ENCODE measurements around the gene CASZ1.

The CASZ1 gene

DNA sequence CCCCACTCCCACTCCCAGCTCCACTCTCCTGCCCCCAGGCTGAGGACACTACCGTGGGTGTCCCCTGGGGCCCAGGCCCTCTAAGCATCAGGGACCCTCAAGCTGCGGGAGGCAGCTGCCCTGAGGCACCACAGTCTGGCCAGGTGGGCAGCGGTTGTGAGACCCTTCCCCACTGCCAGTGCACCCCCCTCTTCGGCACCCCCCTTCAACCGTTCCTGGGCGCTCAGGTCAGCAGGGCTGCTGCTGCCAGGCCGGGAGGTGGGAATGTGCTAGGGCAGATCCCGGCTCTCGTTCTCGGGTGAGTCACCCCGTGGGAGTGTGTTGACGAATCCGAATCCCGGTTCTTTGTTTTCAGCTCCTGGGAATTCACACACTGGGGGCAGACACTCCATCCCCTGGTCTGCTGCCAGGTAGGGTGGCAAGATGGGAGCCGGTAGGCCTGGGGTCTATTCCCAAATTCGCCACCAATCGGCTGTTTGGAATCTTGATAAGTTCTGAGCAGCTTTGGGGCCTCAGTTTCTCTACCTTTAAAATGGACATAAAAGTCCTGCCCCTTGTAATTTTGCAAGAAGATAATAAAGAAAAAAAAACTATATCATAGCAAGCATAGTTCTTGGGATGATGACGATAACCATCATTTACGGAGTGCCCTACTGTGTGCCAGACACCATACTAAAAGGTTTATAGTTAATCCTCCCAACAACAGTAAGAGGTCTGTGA, 28.5 kb upstream of the CASZ1 start:
- DNase-seq: no peak

DNA sequence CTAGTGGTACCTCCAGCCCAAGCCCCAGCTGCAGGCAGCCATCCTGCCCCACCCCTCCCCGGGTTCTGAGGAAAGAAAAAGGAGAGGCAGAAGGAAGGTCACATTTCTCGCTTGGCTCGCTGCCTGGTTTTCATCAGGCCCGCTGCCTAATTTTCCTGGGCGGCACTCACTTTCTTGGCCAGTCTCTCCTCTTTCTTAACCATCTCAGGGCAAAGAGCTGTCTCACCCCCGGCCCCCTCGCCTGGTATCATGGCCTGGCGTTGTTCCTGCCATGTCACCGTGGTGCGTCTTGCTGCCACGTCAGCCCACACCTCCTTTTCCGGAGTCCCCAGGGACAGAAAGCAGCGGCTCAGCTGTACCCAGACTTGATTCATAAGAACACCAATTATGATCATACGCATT, 26.6 kb upstream of the CASZ1 start:
- no peak for DNase-seq

DNA sequence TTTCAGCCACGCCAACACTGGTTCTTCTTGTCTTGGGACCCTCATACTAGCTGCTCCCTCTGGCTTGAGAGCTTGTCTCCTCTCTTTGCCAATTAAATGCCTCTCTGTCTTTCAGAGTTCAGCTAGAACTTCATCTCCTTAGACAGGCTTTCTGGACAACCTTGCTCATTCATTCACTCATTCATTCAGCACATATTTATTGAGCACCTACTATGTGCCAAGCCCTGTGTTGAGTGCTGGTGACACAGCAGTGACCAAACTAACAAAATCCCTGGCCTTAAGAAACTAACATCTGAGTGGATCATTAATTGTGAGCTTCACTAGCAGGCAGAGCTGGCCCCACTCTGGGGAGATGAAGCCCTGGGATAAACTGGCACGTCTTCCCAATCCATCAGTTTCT, 24.9 kb upstream of the CASZ1 start:
- DNase-seq: no peak

DNA sequence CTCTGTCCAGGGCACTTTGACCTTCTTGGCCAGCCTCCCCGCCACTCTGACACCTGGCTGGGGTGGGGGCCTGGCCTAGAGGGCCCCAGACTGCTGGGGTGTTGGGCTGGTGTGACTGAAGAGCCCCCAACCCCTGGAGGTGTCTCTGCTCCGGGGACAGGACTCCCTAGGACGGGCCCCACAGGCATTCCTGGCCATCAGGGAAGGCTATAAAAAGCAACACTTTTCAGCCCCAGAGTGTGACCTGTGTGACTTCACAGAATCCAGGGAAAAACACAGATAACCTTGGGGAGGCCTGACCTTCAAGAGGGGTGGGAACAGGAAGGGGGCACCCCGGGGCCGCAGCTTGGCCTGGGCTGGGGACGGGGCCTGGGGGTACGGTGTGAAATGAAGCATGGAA, 24.0 kb upstream of the CASZ1 start:
- DNase-seq: no peak

DNA sequence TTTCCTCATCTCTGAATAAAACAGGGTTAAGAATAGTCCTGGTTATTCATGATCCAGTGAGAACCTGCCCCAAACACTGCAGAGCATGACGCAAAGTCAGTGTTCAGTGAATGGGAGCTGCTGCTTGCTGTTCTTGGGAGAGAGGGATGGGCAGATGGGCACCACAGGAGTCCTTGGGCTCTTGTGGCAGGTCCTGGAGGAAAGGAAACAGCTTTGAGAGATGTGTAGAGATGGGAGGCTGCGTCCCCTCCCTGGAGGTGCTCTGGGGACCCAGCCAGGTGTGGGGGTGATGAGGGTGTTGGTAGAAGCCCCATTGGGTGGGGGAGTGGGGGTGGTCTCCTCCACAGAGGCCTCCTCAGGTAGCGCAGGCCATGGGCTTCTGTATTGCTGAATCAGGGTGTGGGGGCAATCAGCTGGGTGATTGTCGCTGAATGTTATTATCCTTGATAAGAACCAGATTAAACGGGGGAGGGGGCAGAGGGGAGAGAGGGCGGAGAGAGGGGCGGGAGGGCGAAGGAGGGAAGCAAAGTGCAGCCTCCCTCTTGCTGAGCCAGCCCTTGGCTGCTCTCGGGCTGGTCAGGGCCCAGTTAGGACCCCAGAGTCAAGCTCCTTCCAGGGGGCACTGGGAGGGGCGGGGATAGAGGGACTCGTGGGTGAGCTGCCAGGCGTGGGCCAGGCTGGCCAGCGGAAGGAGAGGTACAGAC, 22.9 kb upstream of the CASZ1 start:
- DNase-seq: no peak

DNA sequence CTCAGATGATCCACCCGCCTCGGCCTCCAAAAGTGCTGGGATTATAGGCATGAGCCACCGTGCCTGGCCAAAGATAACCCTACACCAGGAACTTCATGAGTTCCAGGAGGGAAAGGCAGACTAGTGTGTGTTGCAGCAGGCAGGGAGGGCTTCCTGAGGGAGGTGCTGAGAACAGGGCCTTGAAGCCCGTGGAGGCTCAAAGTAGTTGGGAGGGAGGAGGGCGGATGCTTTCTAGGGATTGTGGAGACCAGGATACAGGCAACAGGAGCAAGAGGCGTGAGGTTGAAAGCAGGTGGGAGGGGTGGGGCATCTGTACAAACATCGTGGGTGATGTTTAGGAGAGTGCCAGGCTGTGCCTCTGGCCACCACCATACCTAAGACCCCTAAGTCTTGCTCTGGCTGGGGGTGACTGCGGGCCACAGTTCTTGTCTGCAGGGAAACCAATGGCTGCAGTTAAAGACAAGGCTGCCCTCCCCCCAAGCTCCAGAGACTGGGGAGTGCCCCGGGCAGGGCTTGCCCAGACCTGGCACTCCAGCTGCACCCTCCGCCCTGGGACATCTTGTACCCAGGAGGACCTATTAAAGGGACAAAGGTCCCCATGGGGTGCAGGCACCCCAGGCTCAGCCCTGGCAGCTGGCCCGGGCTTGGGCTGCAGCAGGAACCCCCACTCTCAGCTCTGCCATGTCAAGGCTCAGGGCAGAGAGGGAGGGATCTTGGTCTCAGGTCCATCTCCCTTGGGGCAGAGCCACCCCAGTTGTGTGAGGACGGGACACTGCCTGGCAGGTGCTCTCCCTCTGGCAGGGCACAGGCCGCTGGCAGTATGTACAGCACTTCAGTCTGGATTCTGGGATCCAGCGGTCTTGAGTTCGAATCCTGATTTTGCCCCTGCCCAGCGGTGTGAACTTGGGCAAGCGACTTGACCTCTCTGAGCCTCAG, 22.1 kb upstream of the CASZ1 start:
- no peak for DNase-seq

DNA sequence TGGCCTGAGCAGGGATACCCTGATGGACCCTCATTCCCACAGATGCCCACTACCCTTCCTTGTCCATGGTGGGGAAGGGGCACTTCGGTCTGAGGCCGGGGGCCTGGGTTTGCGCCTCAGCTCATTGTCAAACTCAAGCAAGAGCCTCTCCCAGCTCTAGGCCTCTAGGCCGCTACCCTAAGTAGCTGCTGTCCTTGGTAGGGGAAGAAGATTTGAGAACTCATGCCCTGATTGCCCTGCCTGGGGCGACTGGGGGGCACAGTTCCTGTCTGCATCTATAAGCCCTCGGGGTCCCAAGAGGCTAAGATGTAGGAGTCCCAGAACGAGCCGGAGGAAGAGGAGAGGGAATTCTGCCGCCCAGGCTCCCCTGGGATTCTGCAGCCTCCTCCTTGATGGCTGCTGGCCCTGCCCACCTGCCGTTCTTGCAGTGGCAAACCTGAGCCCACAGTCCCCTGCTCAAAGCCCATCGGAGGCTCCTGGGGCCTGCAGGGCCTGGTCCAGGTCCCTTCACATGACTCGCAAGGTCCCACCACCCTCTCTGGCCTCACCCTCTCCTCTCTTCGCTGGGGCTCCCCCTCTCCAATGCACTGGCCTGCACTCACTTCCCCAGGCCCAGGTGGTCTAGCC, 20.4 kb upstream of the CASZ1 start:
- DNase-seq: no peak

DNA sequence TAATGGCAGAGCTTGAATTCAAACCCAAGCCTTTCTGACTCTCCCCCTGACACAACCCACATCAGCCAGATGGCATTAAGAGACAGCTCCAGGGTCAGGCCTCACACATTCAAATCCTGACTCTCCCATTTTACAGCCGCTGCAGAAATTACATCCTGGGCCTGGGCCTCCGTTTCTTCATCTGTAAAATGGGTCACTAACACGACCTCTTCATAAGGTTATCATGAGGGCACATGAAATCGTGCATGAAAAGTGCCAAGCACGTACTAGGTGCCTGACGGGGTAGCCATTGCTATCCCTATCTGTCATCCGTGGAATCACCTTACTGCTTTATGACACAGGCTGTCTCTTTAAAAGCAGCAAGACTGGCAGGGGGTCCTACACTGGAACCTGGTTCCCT, 19.8 kb upstream of the CASZ1 start:
- no peak for DNase-seq

DNA sequence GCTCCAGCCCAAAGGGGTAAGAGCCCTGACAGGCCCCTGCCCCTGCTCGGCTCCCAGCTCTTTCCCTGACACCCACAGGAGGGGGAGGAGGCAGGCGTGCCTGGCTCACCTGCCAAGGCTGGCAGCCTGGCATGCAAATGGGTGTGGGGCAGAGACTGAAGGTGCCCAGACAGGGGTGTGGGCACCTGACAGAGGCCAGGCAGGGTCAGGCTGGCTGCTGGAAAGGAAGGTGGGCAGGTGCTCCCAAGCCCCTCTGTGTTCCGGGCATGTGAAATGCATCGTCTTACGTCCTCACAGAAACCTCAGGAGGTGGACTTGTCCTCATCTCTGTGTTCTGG, 19.4 kb upstream of the CASZ1 start:
- no peak for DNase-seq

DNA sequence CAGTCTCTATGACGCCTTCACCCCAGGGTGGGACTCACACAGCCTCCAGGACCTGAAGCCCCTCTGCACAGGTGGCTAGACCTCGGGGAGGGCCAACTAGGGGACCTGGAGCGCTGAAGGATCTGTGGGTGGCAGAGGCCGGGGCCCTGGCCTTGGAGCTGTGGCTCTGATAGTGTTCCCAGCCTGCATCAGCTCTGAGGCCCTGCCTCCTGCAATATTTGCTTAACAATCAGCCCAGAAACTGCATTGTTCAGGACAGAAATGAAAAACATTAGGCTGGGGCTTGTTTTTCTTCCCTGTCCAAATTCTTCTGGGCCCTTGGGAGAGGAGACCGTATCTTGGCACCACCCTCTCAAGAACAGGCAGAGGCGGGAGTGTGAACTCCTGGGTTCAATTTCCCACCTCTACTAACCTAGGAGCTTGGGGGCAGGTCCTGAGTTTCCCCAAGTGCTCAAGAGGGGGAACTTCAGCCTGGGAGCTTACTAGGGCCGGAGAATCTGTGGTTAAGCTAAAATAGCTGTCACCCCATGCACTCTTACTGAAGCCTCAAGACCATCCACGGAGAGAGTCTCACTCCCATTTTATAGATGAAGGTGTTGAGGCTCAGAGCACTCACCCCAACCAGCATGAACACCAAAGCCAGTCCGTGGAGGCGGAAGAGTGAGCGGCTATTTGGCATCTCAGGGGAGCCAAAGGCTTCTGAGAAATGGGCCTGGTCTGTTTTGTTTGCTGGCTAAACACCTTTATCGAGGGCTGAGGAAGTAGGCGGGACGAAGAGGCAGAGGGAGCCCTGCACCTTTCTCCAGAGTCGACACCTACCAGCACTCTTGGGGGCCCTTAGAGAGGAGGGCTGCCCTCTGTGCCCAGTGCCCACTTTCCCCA, 18.8 kb upstream of the CASZ1 start:
- DNase-seq: no peak

DNA sequence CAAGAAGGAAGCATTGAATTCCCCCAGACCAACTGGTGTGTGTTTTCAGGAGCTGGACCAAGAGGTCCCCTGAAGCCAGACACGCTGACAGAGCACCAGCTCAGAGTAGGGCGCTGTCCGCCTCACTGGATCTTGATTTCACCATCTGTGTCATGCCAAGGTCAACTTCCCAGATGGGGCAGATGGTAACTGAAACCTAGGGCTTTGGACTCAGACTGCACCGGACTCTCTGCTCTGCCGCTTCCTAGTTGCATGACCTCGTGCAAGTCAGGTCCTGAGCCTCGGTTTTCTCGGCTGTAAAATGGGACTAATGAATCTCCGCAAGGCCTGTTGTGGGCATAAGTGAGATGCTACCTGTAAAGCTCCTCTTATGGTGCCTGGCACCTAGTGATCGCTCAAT, 17.9 kb upstream of the CASZ1 start:
- DNase-seq: no peak

DNA sequence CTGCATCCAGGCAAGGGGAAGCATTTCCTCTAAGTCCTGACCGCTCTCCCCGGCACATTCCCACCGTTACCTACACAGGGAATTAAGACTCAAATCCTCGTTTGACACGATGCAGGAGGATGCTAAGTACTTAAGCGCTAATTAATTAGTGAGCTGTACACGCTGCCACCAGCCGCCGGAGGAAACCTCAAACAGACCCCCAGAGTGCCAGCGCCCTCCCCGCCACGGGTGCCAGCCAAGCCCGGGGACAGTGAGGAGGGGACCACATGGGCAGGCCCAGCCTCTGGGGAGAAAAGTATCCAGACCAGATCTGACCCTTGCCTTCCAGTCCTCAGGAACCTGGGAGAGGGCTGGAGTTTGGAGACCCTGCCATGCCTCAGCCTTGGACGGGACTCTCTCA, 17.4 kb upstream of the CASZ1 start:
- DNase-seq: no peak

DNA sequence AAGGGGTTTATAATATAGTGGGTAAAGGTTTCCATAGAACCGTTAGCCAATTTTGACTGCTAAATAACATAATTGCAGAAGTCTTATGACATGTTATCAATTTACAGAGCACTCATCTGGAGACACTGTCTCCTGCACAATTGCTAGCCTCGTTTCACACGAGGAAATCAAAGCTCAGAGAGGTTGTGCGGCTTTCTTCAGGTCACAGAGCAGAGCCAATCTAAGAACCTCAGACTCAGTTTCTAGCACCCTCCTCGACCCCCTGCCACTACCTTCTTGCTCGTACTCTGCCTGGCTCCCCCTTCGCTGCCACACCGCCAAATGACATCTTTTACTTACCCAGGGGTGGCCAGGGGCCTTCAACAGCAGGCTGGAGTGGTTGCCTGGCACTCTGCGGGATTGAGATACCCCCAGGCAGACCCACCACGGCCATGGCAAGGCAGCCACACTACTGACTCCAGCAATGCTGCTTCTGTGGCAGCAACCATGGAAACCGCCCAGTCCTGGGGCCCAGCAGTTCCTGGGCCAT, 16.0 kb upstream of the CASZ1 start:
- no peak for DNase-seq

DNA sequence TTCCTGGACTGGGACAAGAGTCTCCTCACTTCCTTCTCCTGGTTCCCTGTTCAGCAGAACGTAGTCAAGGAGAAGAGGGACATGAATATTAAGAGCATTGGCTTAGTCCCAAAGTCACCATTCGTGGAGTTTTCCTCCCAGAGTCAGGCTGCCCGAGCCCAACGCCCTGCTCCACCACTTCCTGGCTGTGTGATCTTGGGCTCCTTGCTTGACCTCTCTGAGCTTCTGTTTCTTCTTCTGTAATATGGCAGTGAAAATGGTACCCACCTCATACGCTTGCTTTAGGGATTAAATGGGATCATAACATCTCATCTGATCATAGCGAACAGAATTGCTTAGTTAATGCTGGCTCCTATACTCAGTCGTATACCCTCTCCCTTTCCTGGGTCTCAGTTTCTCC, 12.0 kb upstream of the CASZ1 start:
- DNase-seq: no peak

DNA sequence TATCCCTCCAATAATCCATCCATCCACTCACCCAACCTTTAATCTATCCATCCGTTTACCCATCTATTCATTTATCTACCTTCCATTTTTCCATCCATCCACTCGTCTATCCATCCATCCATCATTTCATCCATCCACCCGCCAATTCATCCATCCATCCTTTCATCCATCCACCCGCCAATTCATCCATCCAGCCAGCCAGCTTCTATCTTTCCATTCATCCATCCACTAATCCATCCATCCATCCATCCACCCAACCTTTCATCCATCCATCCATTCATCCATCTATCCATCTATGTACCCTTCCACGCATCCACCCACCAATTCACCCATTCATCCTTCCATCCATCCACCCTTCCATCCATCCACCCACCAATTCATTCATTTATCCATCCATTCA, 10.5 kb upstream of the CASZ1 start:
- DNase-seq: no peak

DNA sequence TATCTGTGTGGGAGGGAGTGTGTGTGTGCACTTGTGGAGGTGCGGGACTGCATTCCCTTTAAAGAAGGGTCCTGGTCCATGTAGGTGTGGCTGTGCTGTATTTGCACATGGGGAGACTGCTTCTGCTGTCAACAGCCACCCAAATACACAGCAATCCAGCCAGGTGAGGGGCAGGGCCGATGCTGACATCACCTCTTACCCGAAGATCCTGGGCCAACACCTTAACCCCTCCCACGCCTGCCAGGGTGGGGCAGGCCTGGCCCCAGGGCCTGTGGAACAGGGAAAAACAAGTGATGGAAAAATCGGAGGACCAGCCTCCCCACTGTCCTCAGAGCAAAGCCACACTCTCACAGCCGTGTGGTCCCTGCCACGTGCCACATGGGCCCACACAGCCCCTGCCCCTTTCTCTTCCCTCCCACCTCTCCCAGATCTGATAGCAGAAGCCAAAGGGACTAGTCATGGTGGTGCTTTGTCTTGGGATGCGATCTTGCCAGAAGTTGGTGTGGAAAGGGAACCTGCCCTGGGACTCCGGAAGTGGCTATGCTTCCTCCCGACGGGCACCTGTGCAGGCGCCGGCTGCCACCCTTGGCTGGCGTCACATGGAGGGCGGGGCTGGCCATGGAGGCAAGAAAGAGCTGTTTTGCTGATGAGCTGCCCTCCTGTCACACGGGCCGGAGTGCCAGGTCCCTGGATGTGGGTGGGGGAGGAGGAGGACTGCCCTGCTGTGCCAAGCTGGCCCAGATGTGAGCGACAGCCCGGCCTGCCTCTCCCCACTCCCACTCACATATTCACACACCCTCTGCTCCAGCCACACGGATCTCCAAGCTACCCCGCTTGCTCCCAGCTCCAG, 7.8 kb upstream of the CASZ1 start:
- DNase-seq: no peak

DNA sequence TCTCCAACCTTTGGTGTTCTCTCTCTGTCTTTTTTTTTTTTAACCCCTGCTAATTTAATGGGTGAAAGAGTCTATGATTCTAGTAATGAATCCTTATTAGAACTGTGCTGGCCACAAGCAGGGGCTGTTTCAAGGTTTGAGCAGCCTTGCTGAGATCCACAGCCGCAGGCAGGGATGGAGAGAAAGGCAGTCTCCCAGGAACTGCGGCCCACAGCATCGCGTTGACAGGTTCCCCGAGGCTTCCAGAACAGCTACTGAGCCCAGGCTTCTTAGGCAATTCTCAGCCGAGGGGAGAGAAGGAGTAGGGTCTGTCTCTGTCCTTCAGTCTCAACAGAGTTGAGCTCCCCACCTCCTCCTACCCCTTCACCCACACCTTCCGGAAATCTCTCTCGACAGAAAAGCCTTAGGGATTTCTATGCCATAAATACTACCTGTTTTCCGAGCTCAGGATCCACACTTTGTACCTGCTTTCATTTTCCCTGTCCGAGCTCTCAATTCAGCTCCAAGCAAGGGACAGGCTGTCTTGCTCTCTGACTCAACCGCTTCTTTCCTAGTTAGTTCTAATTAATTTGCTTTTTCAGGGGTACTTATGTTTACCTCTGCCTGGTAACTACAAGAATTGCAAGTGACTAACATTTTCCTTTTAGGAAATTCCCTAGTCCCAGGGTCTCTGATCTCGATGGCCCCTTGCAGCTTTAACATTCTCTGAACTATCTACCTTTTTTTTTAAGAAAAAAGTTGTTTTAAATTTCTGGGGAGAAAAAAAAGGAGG, 6.7 kb upstream of the CASZ1 start:
- DNase-seq: no peak

DNA sequence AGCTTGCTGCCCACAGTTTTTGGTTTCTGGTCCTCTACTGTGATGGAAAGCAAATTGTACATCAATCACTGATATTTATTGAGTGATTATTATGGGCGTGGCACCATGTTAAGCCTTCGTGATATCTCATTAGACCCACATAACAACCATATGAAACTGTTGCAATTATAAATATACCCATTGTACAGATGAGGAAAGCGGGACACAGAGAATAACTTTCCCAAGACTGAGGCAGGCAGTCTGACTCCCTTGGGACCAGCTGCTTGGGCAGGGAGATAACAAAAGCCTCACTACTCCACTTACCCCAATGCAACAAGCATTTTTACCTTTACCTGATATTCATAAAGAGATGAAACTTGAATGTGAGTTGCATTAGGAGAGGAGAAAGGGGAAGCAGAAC, 4.3 kb upstream of the CASZ1 start:
- DNase-seq: no peak

DNA sequence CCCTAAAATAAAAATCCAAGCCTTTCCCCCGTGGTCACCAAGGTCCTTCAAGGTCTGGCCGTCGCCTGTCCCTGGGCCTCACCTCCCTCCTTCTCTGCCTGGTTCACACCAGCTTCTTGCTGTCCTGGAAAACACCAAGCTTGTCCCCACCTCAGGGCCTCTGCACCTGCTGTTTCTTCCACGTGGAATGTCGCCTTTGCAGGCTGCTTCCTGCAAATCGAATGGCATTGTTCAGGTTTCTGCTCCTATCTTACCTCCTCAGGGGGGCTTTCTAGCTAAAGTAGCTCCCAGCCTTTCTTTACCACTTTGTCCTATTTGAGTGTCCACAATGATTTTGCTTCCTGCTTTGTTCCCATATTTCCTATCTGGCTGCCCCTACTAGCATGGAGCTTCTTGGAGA, 3.3 kb upstream of the CASZ1 start:
- DNase-seq: no peak

DNA sequence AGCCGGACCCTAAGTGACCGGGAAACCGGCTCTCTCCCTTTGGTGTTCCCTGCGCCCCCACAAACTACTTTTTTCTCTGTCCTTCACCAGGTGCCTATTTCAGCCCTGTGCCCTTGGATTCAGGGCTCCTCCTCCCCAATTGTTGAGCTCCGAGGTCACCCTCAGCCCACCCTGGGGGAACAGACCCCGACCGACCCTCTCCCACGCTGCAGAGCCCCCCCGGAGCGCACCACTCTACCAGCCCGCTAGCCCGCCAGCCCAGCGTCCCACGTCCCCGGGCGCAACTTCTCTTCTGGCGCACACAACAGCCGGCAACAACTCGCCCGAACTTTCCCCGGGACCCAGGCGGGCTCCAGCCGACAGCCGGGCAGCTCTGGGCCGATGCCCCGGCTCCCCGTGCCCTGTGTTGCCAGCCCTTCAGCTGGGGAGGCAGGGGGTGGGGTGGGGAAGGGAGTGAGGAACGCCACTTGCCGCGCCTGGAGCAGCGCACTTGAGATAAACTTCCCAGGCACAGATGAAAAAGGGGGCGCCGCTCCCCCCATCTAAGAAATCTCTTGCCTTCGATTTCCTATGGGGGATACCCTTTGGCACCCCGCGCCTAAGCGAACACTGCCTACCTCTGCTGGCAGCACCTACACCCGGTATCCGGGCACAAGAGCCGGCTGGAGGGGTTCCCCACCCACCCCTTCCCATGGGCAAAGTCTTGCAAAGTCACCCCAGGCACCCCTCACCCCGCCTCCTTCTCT, 997 bp downstream of the CASZ1 start:
- no peak for DNase-seq
